ENCODE measurements around the gene PCDHGA12. TPM values are rescaled to one million over a fixed set of nuclear protein-coding genes. Genes with fewer than 3 reads are reported as not detected.
"Not testable (repeated sequence)": the region's sequence is repeated elsewhere in the genome, so short reads cannot be mapped to it uniquely, and the experiment has no call there.

The PCDHGA12 gene
- total and polyA plus RNA-seq, 2 donors, result 0.71 to 0.80 TPM

GRCh38 chr5:141389153-141390042 is 40.9 kb upstream of the PCDHGA12 start:
- H3K27me3 ChIP-seq (ENCODE audit: control insufficient read depth in 2 of 2, insufficient read depth in 1 of 2, low read length in 1 of 2), result peaks cover 0 to 65% of the 10 kb centered on the region in 2 donors
- no peak overlapping the region for H3K4me3 ChIP-seq (ENCODE audit: low read length in 2 of 2)
- no peak overlapping the region for H3K27ac ChIP-seq (ENCODE audit: low read depth in 1 of 2, low read length in 1 of 2)
- no peaks in the 10 kb centered on the region for H3K4me1 ChIP-seq (ENCODE audit: control insufficient read depth in 2 of 2, insufficient read depth in 2 of 2, low read length in 2 of 2)
- 50% methylated on average over 77 of the region's 77 CpGs for WGBS
- DNase-seq (ENCODE audit: low read depth in 6 of 9, low spot score in 9 of 9), result no peak
- no peaks in the 10 kb centered on the region for H3K36me3 ChIP-seq (ENCODE audit: control insufficient read depth in 2 of 2, insufficient read depth in 2 of 2, low read length in 1 of 2)
- peaks cover 9 to 42% of the 10 kb centered on the region in 2 donors for H3K9me3 ChIP-seq (ENCODE audit: control insufficient read depth in 2 of 2, insufficient read depth in 1 of 2, low read length in 1 of 2)

- no peak for DNase-seq (ENCODE audit: low read depth in 6 of 9, low spot score in 9 of 9)
- no peak within 1 kb of the TSS for H3K27ac ChIP-seq (ENCODE audit: low read depth in 1 of 2, low read length in 1 of 2)
- no peaks in the 10 kb centered on the region for H3K36me3 ChIP-seq (ENCODE audit: control insufficient read depth in 2 of 2, insufficient read depth in 2 of 2, low read length in 1 of 2)
- peaks cover 11 to 38% of the 10 kb centered on the region in 2 donors for H3K9me3 ChIP-seq (ENCODE audit: control insufficient read depth in 2 of 2, insufficient read depth in 1 of 2, low read length in 1 of 2)
- no peak within 1 kb of the TSS for H3K4me3 ChIP-seq (ENCODE audit: low read length in 2 of 2)
- WGBS, result 35% methylated on average over 38 of the region's 38 CpGs
- no peaks in the 10 kb centered on the region for H3K4me1 ChIP-seq (ENCODE audit: control insufficient read depth in 2 of 2, insufficient read depth in 2 of 2, low read length in 2 of 2)
- peaks cover 0 to 68% of the 10 kb centered on the region in 2 donors for H3K27me3 ChIP-seq (ENCODE audit: control insufficient read depth in 2 of 2, insufficient read depth in 1 of 2, low read length in 1 of 2)
These were observed 37.7 kb upstream of the PCDHGA12 start, which contains the start of gene PCDHGA8 for GRCh38 chr5:141392429-141393198. TSS of gene PCDHGA8 (plus strand) at chr5:141392633. CDS start at chr5:141392814, 181 bp downstream.

GRCh38 chr5:141393267-141393666 is 37.0 kb upstream of the PCDHGA12 start:
- Histone ChIP-seq H3K4me1 (ENCODE audit: control insufficient read depth in 2 of 2, insufficient read depth in 2 of 2, low read length in 2 of 2) (no peaks in the 10 kb centered on the region), H3K27me3 (ENCODE audit: control insufficient read depth in 2 of 2, insufficient read depth in 1 of 2, low read length in 1 of 2) (peaks cover 0 to 69% of the 10 kb centered on the region in 2 donors), H3K4me3 (ENCODE audit: low read length in 2 of 2) (no peak overlapping the region), H3K36me3 (ENCODE audit: control insufficient read depth in 2 of 2, insufficient read depth in 2 of 2, low read length in 1 of 2) (no peaks in the 10 kb centered on the region), H3K27ac (ENCODE audit: low read depth in 1 of 2, low read length in 1 of 2) (no peak overlapping the region), H3K9me3 (ENCODE audit: control insufficient read depth in 2 of 2, insufficient read depth in 1 of 2, low read length in 1 of 2) (peaks cover 11 to 36% of the 10 kb centered on the region in 2 donors)
- no peak for DNase-seq (ENCODE audit: low read depth in 6 of 9, low spot score in 9 of 9)
- WGBS, result 45% methylated on average over 21 of the region's 21 CpGs

- Histone ChIP-seq H3K9me3 (ENCODE audit: control insufficient read depth in 2 of 2, insufficient read depth in 1 of 2, low read length in 1 of 2) (peaks cover 13 to 34% of the 10 kb centered on the region in 2 donors), H3K27me3 (ENCODE audit: control insufficient read depth in 2 of 2, insufficient read depth in 1 of 2, low read length in 1 of 2) (peaks cover 0 to 69% of the 10 kb centered on the region in 2 donors)
- not testable (repeated sequence) for H3K27ac ChIP-seq (ENCODE audit: low read depth in 1 of 2, low read length in 1 of 2); H3K36me3 ChIP-seq (ENCODE audit: control insufficient read depth in 2 of 2, insufficient read depth in 2 of 2, low read length in 1 of 2); H3K4me3 ChIP-seq (ENCODE audit: low read length in 2 of 2); DNase-seq (ENCODE audit: low read depth in 6 of 9, low spot score in 9 of 9); H3K4me1 ChIP-seq (ENCODE audit: control insufficient read depth in 2 of 2, insufficient read depth in 2 of 2, low read length in 2 of 2)
- WGBS, result 45% methylated on average over 44 of the region's 53 CpGs
These were observed 35.7 kb upstream of the PCDHGA12 start for GRCh38 chr5:141394401-141395187.

GRCh38 chr5:141397756-141398551 is 32.4 kb upstream of the PCDHGA12 start, which contains the start of gene PCDHGB5:
TSS of gene PCDHGB5 (plus strand) at chr5:141397947. CDS start at chr5:141398128, 181 bp downstream.
- DNase-seq (ENCODE audit: low read depth in 6 of 9, low spot score in 9 of 9), result peak in 1 of 9 donors; percentile 32

GRCh38 chr5:141398608-141399007 is 31.7 kb upstream of the PCDHGA12 start:
- Histone ChIP-seq H3K27me3 (ENCODE audit: control insufficient read depth in 2 of 2, insufficient read depth in 1 of 2, low read length in 1 of 2) (peaks cover 2 to 67% of the 10 kb centered on the region in 2 donors), H3K27ac (ENCODE audit: low read depth in 1 of 2, low read length in 1 of 2) (no peak overlapping the region), H3K4me3 (ENCODE audit: low read length in 2 of 2) (no peak overlapping the region), H3K4me1 (ENCODE audit: control insufficient read depth in 2 of 2, insufficient read depth in 2 of 2, low read length in 2 of 2) (no peaks in the 10 kb centered on the region), H3K9me3 (ENCODE audit: control insufficient read depth in 2 of 2, insufficient read depth in 1 of 2, low read length in 1 of 2) (peaks cover 8 to 37% of the 10 kb centered on the region in 2 donors), H3K36me3 (ENCODE audit: control insufficient read depth in 2 of 2, insufficient read depth in 2 of 2, low read length in 1 of 2) (no peaks in the 10 kb centered on the region)
- 28% methylated on average over 15 of the region's 15 CpGs for WGBS
- no peak for DNase-seq (ENCODE audit: low read depth in 6 of 9, low spot score in 9 of 9)

More at GRCh38 chr5:141397756-141398551, 32.4 kb upstream of the PCDHGA12 start, which contains the start of gene PCDHGB5:
- Histone ChIP-seq H3K9me3 (ENCODE audit: control insufficient read depth in 2 of 2, insufficient read depth in 1 of 2, low read length in 1 of 2) (peaks cover 11 to 36% of the 10 kb centered on the region in 2 donors), H3K27me3 (ENCODE audit: control insufficient read depth in 2 of 2, insufficient read depth in 1 of 2, low read length in 1 of 2) (peaks cover 2 to 67% of the 10 kb centered on the region in 2 donors), H3K4me3 (ENCODE audit: low read length in 2 of 2) (peak within 1 kb of the TSS in 1 of 2 donors; percentile 8)
- H3K4me1 ChIP-seq (ENCODE audit: control insufficient read depth in 2 of 2, insufficient read depth in 2 of 2, low read length in 2 of 2); H3K27ac ChIP-seq (ENCODE audit: low read depth in 1 of 2, low read length in 1 of 2); H3K36me3 ChIP-seq (ENCODE audit: control insufficient read depth in 2 of 2, insufficient read depth in 2 of 2, low read length in 1 of 2): not testable (repeated sequence)
- 14% methylated on average over 25 of the region's 43 CpGs for WGBS

- Histone ChIP-seq H3K9me3 (ENCODE audit: control insufficient read depth in 2 of 2, insufficient read depth in 1 of 2, low read length in 1 of 2) (peaks cover 4 to 28% of the 10 kb centered on the region in 2 donors), H3K4me1 (ENCODE audit: control insufficient read depth in 2 of 2, insufficient read depth in 2 of 2, low read length in 2 of 2) (no peaks in the 10 kb centered on the region), H3K27me3 (ENCODE audit: control insufficient read depth in 2 of 2, insufficient read depth in 1 of 2, low read length in 1 of 2) (peaks cover 2 to 67% of the 10 kb centered on the region in 2 donors), H3K27ac (ENCODE audit: low read depth in 1 of 2, low read length in 1 of 2) (no peak overlapping the region), H3K36me3 (ENCODE audit: control insufficient read depth in 2 of 2, insufficient read depth in 2 of 2, low read length in 1 of 2) (no peaks in the 10 kb centered on the region), H3K4me3 (ENCODE audit: low read length in 2 of 2) (no peak overlapping the region)
- no peak for DNase-seq (ENCODE audit: low read depth in 6 of 9, low spot score in 9 of 9)
- WGBS, result 38% methylated on average over 61 of the region's 61 CpGs
These were observed 30.6 kb upstream of the PCDHGA12 start for GRCh38 chr5:141399555-141400258.

Measured in thymus (tissue), 11 donors.